GM19351 (cell line): ENCODE results near the gene CD200.
A peak's percentile ranks its signal among the peaks of the same experiment; 100 is the strongest.

ENCODE experiments used
- ATAC-seq: cut with Tn5 transposase; IDR thresholded peaks from one replicate; pipeline ENCODE4 v1.9.1; 2021; ENCODE audit warnings: mild to moderate bottlenecking, moderate library complexity; ENCODE audit not compliant: unreplicated experiment

CD200 gene

DNA sequence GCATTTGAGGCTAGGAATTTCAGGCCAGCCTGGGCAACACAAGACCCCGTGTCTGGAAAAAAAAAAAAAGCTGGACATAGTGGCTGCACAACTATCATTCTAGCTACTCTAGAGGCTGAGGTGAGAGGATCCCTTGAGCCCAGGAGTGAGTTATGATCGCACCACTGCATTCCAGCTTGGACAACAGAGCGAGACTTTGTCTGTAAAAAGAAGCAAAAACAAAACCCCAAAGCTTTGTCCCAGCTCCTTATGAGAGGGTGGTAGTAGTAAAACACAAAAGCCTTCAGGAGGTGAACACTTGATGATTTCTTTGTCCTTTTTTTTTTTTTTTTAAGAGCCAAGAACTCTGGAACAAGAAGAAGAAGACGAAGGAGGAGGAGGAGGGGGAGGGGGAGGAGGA lies 1.1 kb upstream of the CD200 start:
- no peak for ATAC-seq

DNA sequence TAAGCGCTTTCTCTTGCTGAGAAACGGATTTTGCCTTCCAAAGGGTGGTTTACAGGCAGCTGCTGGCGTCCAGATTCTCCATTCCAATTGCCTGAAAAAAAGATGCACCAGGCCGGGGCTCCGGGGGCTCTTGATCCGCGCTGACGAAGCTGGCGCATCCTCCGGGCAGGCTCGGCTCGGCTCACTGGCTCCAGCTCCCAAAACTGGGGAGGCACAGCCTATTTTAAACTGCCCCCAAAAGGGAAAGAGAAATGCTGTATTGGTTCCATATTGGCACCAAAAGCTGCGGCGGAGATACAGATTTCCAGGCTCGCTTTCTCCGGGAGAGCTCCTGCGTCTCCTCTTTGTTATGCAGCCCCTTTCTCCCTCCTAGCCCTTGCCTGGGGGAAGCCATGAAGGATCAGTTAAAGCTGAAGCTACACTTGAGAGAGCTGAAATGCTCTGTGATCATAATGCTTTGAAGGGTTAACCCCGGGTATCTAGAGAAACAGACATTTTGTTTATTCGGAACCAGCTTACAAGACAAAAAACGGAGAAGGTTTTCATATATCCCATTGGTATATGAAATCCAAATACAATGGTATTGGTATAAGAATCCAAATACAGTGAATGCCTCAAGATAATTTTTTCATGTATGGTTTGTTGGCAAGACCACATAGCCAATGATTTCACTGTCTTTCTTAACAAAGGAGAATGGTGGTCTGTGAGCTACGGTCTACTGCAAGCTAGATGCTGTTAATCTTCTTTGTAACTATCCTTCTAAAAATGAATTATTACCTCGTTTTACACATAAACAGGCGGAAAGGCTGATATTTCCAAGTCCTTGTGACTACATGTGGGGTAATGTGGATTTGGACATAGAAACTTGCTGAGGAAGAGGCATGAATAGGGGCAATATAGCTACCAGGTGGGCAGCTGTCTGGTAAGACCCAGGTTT lies 693 bp downstream of the CD200 start:
- peak; percentile 48 for ATAC-seq

- ATAC-seq = no peak
These were observed 1.9 kb downstream of the CD200 start for GRCh38 chr3:112334691-112335433.

DNA sequence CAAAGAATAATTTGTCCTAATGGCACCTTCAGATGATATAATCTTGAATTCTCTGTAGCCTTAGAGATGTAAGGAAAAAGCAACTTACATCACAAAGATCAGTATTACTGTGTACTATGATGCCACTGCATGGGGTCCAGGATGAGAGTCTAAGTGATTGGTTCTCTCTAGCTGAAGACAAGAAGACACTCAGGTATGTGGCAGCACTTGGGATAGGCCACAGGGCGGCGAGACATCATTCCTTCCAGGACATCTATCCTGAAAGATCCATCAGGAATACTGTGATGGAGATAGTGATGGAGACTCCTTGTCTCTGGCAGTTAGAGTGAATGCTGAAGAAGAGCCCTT lies 2.5 kb downstream of the CD200 start:
- ATAC-seq = no peak

- ATAC-seq = no peak
These were observed 5.2 kb downstream of the CD200 start for GRCh38 chr3:112338021-112338726.

GRCh38 chr3:112338727-112339056 lies 5.7 kb downstream of the CD200 start:
- no peak for ATAC-seq

- ATAC-seq = no peak
These were observed 6.2 kb downstream of the CD200 start for GRCh38 chr3:112339134-112339533.

DNA sequence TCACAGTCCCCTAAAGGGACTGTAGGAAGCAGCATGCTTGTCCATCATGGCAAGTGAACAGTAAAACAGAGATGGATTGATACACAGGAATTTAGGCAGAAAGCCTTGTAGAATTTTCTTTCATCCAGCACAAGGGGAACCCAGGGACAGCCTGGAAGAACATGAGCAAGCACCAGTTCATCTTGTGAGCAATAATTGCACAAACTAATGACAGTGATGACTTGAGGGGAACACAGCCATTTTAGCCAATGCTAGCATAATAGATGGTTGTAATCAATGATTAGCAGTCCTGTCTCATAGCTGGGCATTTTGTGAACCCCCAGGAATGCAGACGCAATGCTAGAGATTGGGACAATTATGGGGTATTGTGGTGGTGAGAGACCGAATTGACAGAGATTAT lies 6.7 kb downstream of the CD200 start:
- no peak for ATAC-seq

GRCh38 chr3:112341386-112341785 lies 8.4 kb downstream of the CD200 start:
- ATAC-seq = no peak

DNA sequence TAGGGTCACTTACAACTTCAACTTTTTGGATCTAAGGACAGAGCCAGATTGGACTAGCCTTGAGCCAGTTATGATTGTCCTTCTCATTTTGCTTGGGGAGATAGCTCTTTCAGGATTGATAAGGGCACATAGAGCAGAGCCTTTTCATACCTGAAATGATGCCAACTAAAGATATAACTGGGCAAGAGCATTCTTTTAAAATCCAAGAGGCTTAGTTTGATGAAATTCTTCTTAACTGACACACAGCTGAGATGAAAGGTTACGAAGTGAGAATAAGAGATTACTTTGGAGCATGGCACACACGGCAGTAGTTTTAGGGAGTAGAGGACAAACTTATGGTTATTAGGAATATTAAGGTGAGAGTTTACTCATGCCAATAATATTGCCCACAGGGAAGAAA lies 12.7 kb downstream of the CD200 start:
- ATAC-seq = no peak

GRCh38 chr3:112346491-112347122 lies 13.7 kb downstream of the CD200 start:
- no peak for ATAC-seq

GRCh38 chr3:112348943-112349342 lies 16.0 kb downstream of the CD200 start:
- no peak for ATAC-seq

- no peak for ATAC-seq
These were observed 16.6 kb downstream of the CD200 start for GRCh38 chr3:112349557-112349956.

GRCh38 chr3:112350018-112350810 lies 17.3 kb downstream of the CD200 start:
- ATAC-seq = no peak

- ATAC-seq = no peak
These were observed 18.1 kb downstream of the CD200 start for GRCh38 chr3:112351036-112351435.

DNA sequence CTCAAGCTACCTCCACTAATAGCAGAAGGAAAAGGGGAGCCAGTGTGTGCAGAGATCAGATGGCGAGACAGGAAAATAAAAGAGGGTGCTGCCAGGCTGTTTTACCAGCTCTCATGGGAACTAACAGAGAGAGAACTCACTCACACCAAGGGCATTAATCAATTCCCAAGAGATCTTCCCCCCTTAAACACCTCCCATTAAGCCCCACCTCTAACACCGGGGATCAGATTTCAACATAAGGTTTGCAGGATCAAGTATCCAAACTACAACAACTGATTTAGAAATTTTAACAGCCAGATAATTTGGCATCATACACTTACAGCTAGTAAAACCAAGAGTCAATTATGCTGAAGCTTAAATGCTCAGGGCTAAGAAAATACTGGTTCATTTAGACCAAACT lies 18.9 kb downstream of the CD200 start:
- ATAC-seq = no peak

GRCh38 chr3:112352720-112353119 lies 19.8 kb downstream of the CD200 start:
- no peak for ATAC-seq

- ATAC-seq = no peak
These were observed 20.4 kb downstream of the CD200 start for GRCh38 chr3:112353365-112353764.

DNA sequence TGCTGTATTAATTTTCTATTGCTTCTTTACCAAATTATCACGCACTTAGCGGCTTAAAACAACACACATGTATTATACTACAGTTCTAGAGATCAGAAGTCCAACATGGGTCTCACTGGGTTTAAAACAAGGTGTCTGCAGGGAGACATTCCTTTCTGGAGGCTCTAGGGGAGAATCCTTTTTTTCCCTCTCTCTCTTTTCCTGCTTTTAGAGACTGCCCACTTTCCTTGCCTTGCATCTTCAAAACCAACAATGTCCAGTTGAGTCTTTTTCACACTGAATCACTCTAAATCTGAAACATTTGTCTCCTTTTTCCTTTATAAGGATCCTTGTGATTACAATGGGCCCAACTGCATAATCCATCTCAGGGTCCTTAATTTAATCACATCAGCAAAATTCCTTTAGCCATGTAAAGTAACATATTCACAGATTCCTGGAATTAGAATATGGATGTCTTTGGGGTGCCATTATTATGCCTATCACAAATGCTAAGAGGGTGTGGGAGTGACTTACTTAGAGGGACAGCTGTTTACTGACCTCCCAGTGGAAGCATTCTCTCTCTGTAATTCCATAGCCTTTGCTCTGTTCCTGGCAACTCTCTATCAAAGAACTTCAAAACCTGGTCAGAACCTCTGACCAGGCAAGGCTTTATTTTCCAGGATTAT lies 21.8 kb downstream of the CD200 start:
- ATAC-seq = no peak

- no peak for ATAC-seq
These were observed 22.3 kb downstream of the CD200 start for GRCh38 chr3:112355307-112355687.
